Measurements from ENCODE around the gene ZBED1. TPM values are rescaled to one million over a fixed set of nuclear protein-coding genes. Genes with fewer than 3 reads are reported as not detected.

ZBED1 gene
- total RNA-seq, 1 experiment from 2014 or later = 45.1 TPM

GRCh38 chrX:2502668-2503519 lies 2.1 kb upstream of the ZBED1 start (continued):
- TF ChIP-seq USF1 (CRISPR knock-in tag; IDR thresholded peaks at IDR 0.05) (no peak), JUN (CRISPR knock-in tag; IDR thresholded peaks at IDR 0.05) (no peak), ZBTB43 (CRISPR knock-in tag; IDR thresholded peaks at IDR 0.05) (no peak), ATF1 (CRISPR knock-in tag; IDR thresholded peaks at IDR 0.05) (no peak), ZNF121 (CRISPR knock-in tag; IDR thresholded peaks at IDR 0.05) (no peak), E2F4 (CRISPR knock-in tag; IDR thresholded peaks at IDR 0.05; ENCODE audit: borderline replicate concordance, low read depth) (no peak), GTF2I (CRISPR knock-in tag; conservative IDR thresholded peaks at IDR 0.05) (no peak), ZNF512 (CRISPR knock-in tag; IDR thresholded peaks at IDR 0.05; ENCODE audit: borderline replicate concordance) (no peak), GRHL2 (CRISPR knock-in tag; IDR thresholded peaks at IDR 0.05; ENCODE audit: insufficient replicate concordance, severe bottlenecking) (no peak), CDX4 (CRISPR knock-in tag; IDR thresholded peaks at IDR 0.05; ENCODE audit: borderline replicate concordance) (no peak), NR3C1 (CRISPR knock-in tag; conservative IDR thresholded peaks at IDR 0.05; ENCODE audit: low read depth) (no peak)
- TF ChIP-seq, protein P1, sequence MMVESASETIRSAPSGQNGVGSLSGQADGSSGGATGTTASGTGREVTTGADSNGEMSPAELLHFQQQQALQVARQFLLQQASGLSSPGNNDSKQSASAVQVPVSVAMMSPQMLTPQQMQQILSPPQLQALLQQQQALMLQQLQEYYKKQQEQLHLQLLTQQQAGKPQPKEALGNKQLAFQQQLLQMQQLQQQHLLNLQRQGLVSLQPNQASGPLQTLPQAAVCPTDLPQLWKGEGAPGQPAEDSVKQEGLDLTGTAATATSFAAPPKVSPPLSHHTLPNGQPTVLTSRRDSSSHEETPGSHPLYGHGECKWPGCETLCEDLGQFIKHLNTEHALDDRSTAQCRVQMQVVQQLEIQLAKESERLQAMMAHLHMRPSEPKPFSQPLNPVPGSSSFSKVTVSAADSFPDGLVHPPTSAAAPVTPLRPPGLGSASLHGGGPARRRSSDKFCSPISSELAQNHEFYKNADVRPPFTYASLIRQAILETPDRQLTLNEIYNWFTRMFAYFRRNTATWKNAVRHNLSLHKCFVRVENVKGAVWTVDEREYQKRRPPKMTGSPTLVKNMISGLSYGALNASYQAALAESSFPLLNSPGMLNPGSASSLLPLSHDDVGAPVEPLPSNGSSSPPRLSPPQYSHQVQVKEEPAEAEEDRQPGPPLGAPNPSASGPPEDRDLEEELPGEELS (CRISPR knock-in tag; IDR thresholded peaks at IDR 0.05) = no peak
- TF ChIP-seq, protein P2, sequence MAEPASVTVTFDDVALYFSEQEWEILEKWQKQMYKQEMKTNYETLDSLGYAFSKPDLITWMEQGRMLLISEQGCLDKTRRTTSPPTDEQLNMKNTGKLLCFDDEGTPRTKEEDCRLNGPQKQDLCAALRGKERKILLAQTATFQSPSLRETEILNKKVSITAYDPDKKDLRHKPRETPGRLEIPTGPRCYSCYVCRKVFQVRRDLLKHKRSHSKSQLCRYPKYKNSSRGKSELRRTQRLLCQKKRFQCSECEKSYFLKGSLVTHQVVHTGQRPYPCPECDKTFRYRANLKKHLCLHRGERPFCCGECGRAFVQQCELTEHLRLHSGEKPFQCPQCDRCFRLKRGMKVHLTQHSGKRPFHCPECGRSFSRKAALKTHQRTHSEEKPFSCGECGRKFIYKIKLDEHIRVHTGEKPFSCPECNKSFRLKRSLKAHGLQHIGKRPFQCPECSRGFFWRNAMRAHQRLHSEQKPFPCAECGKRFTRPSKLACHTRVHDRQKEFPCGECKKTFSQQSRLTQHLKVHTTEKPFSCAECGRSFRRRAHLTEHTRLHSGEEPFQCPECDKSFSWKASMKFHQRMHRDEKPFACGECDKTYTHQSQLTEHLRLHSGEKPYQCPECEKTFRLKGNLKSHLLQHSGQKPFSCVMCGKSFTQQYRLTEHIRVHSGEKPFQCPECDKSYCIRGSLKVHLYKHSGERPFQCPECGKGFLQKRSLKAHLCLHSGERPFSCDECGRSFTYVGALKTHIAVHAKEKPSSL (CRISPR knock-in tag; conservative IDR thresholded peaks at IDR 0.05) = no peak
- TF ChIP-seq, protein P3, sequence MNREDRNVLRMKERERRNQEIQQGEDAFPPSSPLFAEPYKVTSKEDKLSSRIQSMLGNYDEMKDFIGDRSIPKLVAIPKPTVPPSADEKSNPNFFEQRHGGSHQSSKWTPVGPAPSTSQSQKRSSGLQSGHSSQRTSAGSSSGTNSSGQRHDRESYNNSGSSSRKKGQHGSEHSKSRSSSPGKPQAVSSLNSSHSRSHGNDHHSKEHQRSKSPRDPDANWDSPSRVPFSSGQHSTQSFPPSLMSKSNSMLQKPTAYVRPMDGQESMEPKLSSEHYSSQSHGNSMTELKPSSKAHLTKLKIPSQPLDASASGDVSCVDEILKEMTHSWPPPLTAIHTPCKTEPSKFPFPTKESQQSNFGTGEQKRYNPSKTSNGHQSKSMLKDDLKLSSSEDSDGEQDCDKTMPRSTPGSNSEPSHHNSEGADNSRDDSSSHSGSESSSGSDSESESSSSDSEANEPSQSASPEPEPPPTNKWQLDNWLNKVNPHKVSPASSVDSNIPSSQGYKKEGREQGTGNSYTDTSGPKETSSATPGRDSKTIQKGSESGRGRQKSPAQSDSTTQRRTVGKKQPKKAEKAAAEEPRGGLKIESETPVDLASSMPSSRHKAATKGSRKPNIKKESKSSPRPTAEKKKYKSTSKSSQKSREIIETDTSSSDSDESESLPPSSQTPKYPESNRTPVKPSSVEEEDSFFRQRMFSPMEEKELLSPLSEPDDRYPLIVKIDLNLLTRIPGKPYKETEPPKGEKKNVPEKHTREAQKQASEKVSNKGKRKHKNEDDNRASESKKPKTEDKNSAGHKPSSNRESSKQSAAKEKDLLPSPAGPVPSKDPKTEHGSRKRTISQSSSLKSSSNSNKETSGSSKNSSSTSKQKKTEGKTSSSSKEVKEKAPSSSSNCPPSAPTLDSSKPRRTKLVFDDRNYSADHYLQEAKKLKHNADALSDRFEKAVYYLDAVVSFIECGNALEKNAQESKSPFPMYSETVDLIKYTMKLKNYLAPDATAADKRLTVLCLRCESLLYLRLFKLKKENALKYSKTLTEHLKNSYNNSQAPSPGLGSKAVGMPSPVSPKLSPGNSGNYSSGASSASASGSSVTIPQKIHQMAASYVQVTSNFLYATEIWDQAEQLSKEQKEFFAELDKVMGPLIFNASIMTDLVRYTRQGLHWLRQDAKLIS (CRISPR knock-in tag; IDR thresholded peaks at IDR 0.05; ENCODE audit: borderline replicate concordance) = no peak
